ENCODE measurements around the gene SLC9A9.
"Not testable (repeated sequence)": the region's sequence is repeated elsewhere in the genome, so short reads cannot be mapped to it uniquely, and the experiment has no call there.

Gene SLC9A9

GRCh38 chr3:143450632-143451031 is 397.6 kb downstream of the SLC9A9 start:
- no peak for DNase-seq (ENCODE audit: low read depth)

DNA sequence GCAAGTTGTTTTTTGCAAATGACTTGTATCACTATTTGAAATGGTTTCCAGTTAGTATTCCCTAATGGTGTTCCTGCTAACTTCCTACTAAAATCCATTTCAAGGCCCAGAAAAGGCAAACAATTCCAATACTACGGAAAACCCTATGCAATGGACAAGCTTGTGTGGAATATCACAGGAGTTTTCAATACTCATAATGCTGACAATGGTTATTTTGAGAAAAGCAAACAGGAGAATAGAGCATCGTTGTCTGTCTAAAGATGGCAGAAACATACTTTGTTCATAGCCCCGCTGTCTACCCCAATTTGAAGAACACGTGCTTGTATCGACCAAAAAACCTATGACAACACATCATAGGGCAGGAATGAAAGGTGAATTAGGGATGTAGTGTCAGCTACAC is 400.8 kb downstream of the SLC9A9 start:
- no peak for DNase-seq (ENCODE audit: low read depth)

GRCh38 chr3:143445118-143445517 is 403.1 kb downstream of the SLC9A9 start:
- DNase-seq (ENCODE audit: low read depth), result no peak

DNA sequence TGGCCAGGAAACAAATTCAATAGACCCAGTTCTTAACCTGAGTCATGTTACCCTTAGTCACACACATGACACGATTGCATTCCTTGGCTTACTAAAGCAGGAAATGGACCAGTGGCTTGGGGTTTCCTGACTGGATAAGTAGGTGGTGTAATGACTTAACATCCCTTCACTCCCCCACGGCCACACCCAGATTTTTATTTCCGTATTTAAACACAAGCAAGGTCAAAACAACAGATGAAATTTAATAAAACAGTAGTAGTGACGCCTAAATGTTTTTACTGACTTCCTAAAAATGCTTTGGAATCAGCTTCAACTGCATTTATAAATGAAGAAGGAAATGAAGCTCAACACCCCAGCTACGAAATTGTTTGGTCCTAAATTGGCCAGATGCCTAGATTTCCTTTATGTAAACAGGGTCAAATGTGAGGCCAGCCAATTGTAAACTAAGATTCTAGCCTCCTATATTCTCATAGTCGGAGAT is 404.4 kb downstream of the SLC9A9 start:
- no peak for DNase-seq (ENCODE audit: low read depth)

DNA sequence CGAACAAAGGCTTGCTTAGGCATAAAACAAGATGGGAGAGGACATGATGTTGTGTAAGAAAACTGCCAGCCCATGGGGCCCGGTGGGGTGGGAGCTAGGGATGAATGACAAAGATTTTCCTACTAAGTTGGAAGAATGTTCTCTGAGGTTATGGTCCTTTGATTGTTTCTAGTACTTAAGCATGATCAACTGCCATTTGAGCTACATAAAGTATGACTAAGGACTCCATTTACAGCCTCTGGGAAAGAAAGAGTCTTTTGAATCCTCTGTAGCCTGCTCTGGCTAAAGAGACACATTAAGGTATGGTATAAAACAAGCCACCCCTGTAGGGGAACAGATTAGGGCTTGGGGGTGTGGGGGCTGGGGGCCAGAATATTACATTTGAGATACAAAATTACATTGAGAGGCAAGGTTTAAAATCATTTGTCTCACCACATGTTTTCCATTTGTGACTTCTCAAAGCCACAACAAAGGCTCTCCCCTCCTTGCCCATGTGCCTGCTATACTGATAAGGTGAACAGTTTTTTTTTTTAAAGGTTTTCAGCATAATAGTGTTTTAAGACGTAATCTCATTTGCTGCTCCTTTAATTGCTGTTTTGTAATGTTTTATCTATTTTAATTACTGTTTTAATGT is 405.3 kb downstream of the SLC9A9 start:
- DNase-seq (ENCODE audit: low read depth), result no peak

GRCh38 chr3:143441516-143442171 is 406.6 kb downstream of the SLC9A9 start:
- no peak for DNase-seq (ENCODE audit: low read depth)

- DNase-seq (ENCODE audit: low read depth), result no peak
Measured at GRCh38 chr3:143439817-143440216, 408.5 kb downstream of the SLC9A9 start.

GRCh38 chr3:143437405-143437804 is 410.9 kb downstream of the SLC9A9 start:
- DNase-seq (ENCODE audit: low read depth), result no peak

DNA sequence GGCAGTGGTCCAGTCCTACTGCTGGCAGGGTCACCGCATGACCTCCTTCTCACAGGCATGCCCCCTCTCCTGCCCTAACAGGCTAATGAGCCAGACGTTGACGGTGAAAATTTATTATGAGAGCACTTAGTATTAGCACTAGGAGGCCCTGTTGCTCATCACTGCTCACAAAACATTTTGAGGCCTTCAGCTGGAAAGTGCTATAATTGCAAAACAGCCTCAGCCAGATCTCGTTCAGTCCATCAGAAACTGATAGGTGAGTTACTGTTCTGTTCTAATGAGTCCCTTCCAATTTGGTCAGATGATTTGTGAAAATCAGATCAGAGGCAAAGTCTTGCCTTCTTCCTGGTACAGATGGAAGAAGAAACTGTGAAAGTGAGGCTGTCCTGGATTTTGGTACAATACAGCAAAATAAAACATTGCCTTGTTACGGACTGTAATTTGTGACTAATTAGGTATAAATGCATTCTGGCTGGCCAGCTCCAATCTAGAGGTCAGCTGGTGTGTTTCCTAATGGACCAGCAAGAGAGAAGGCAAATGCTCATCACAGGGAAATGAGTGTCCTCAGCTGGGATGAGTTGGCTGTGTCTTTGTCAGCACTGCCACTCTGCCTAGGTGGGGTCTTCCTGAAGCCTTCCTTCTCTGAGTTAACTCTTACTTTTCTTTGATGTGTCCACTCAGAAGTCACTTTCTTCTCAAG is 411.9 kb downstream of the SLC9A9 start:
- no peak for DNase-seq (ENCODE audit: low read depth)

DNA sequence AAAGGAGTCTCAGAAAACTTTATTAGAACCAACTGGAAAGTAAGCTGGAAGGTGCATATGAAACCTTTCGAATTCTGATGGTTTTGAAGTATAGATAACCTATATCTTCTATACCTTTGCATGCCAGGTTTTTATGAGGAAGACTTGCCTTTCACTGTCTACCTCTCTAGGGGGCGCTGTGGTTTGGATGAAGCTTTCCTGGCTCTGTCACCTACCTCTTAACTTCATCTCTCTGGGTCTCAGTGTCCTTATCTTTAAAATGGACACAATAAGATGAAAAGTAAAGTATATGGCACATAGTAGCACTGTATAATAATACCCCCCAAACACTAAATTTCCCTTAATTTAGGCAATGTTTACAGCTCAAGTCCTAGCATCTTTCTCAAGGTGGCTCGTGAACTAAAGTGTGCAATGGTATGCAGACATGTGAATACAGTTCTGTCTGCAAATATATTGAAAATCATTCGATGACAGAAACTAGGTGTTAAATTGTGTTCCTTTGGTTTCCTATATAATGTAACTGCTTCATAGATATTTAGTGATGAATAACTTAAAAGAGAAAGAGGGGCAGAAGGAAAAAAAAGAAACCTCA is 414.4 kb downstream of the SLC9A9 start:
- DNase-seq (ENCODE audit: low read depth), result no peak

DNA sequence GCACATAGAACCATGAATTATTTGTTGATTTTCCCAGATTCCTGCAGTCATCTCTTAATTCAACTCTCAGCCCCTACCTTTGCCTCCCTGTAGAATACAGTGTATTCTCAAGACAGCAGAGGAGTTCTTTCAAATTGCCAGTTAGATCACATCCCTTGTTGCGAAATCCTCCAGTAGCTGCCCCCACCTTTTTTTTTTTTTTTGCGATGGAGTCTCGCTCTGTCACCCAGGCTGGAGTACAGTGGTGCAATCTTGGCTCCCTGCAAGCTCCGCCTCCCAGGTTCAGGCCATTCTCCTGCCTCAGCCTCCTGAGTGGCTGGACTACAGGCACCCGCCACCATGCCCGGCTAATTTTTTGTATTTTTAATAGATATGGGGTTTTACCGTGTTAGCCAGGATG is 417.0 kb downstream of the SLC9A9 start:
- not testable (repeated sequence) for DNase-seq (ENCODE audit: low read depth)

DNA sequence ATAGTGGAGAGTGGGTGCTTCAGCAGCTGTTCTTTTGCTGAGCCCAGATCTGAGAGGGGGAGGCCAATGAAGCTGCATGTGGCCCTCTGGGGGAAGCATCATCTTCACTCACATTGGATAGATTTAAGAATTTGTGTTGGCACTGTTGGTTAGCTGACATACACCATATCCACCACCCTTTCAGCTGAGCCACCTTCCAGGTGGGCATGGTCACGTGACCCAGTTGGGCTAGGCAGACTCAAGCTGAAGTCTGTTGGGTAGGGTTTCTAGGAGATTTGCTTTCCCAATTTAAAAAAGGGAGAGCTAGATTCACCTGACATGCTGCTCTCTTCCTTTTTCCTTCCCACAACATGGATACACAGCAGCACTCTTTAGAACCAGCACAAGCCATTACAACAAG is 417.7 kb downstream of the SLC9A9 start:
- no peak for DNase-seq (ENCODE audit: low read depth)

- no peak for DNase-seq (ENCODE audit: low read depth)
Measured at GRCh38 chr3:143429628-143430514, 418.4 kb downstream of the SLC9A9 start.

DNA sequence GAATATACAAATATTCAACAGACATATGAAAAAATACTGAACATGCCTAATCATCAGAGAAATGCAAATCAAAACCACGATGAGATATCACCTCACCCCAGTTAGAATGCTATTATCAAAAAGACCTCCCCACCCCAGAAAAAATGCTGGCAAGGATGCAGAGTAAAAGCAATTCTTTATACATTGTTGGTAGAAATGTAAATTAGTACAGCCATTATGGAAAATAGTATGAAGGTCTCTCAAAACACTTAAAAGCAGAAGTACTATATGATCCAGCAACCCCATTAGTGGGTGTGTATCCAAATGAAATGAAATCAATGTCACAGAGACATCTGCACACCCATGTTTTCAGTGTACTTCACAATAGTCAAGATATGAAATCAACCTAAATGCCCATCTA is 420.0 kb downstream of the SLC9A9 start:
- no peak for DNase-seq (ENCODE audit: low read depth)

- DNase-seq (ENCODE audit: low read depth), result no peak
Measured at GRCh38 chr3:143427631-143428030, 420.6 kb downstream of the SLC9A9 start.

DNA sequence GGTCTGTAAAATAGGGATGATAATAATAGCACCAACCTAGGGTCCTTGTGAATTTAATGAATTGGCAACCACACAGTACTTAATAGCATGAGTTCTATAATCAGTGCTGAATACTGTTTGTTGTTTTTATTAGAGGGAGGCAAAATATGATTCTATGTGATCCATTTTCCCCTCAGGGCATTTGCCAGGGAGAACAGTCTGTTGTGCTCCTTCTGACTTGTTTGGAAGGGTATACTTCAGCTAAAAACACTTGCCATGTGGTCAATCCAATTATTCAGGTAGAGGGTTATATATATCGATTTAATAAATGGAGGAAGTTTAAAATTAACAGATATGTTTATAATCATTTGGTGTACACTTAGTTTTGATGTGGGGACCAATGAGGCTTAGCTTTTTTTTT is 423.4 kb downstream of the SLC9A9 start:
- no peak for DNase-seq (ENCODE audit: low read depth)

DNA sequence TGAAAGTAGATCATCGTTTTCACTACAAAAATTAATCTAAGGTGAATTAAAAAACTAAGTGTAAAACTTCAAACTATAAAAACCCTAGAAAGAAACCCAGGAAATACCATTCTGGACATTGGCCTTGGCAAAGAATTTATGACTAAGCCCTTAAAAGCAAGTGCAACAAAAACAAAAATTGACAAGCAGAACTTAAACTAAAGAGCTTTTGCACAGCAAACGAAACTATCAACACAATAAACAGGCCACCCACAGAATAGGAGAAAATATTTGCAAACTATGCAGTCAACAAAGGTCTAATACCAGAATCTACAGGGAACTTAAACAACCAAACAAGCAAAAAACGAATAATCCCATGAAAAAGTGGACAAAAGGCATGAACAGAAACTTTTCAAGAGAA is 426.7 kb downstream of the SLC9A9 start:
- DNase-seq (ENCODE audit: low read depth), result no peak

GRCh38 chr3:143419611-143420010 is 428.7 kb downstream of the SLC9A9 start:
- DNase-seq (ENCODE audit: low read depth), result no peak

DNA sequence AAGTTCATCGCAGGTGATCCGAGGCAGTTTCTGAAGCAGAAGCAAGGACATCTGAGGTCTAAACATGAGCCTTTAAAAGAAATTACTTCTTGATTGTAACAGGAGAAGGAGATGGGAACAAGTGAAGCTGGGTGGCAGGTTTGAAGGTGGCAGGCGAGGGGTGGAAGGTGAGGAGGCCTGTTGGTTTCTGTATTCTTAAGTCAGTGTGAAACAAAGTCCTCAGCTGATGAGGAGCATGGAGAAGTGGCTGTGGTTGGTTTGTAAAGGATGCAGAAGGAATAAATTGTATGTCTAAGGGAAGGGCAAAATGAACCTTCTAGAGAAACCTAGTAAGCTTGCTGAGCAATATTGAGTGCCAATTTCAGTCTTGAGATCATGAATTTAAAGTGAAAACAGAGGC is 429.9 kb downstream of the SLC9A9 start:
- no peak for DNase-seq (ENCODE audit: low read depth)

DNA sequence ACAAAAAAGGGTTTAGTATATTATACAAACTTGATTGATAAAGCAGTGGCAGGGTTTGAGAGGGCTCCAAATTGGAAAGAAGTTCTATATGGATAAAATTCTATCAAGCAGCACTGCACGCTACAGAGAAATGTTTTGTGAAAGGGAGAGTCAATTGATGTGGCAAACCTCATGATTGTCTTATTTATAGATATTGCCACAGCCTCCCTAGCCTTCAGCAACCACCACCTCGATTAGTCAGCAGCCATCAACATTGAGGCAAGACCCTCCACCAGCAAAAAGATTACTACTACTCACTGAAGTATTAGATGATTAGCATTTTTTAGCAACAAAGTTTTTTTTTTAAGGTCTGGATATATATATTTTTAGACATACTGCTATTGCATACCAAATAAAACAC is 432.0 kb downstream of the SLC9A9 start:
- no peak for DNase-seq (ENCODE audit: low read depth)

GRCh38 chr3:143414571-143415253 is 433.6 kb downstream of the SLC9A9 start:
- DNase-seq (ENCODE audit: low read depth), result no peak
